Panc1 (cell line): ENCODE measurements around the gene EDN3.

ENCODE experiments used
- CTCF ChIP-seq: fragments of 450-650 bp; IDR thresholded peaks from 2 replicates; pipeline ENCODE4 v1.5.1; 2017; ENCODE audit warnings: mild to moderate bottlenecking
- REST ChIP-seq, 2 experiments: IDR thresholded peaks; 2 replicates each; pipeline ENCODE4 v1.6.1; 2011 to 2012; ENCODE audit warnings: low read depth in 2 of 2, control low read depth in 1 of 2, low read length in 1 of 2, mild to moderate bottlenecking in 1 of 2, moderate library complexity in 1 of 2; ENCODE audit not compliant: insufficient read depth in 1 of 2
- TCF7L2 ChIP-seq: IDR thresholded peaks from 2 replicates; pipeline ENCODE4 v1.6.1; 2011; ENCODE audit warnings: mild to moderate bottlenecking, low read depth, low read length, inconsistent platforms

- TF ChIP-seq CTCF (no peak), TCF7L2 (no peak), REST (IDR thresholded peaks at IDR 0.05; ENCODE audit: insufficient read depth in 1 of 2, low read depth in 2 of 2, low read length in 1 of 2) (no peak)
Observed at GRCh38 chr20:59284470-59284869, 15.9 kb upstream of the EDN3 start.
